Fibroblast of lung (primary cell): Measurements from ENCODE around the gene DDHD1.

Experiments used
- EZH2 ChIP-seq: IDR thresholded peaks from 2 replicates; pipeline ENCODE4 v1.5.1; 2012; ENCODE audit warnings: low read length, control low read depth, mild to moderate bottlenecking; ENCODE audit errors: missing control alignments
- TF ChIP-seq, protein P1 (sequence below), 2 donors: IDR thresholded peaks in 1 of 2; conservative IDR thresholded peaks in 1 of 2; 1 replicate in 1 of 2; 2 replicates in 1 of 2; pipeline ENCODE4 v1.5.1; 2011 to 2012; ENCODE audit warnings: low read length in 2 of 2, control low read depth in 1 of 2, inconsistent platforms in 1 of 2, low read depth in 1 of 2, mild to moderate bottlenecking in 1 of 2

DNA sequence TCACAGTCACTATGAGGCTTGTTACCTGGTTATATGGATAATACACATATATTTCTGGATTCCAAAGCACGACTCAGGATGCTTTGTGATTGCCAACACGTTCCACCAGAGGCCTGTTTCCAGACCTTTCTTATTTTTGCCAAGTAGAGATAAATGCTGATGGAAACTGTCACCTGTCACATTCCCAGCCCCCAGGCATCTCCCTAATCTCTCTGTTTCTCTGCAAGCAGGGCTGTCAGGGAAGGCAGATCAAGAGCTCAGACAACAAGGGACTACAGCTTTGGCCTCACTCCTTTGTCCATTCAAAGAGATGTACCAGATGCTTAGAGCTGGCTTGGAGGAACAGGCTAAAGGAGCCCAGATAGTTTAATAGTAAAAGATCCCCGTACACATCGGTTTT is 21.8 kb upstream of the DDHD1 start:
- TF ChIP-seq, protein P1, sequence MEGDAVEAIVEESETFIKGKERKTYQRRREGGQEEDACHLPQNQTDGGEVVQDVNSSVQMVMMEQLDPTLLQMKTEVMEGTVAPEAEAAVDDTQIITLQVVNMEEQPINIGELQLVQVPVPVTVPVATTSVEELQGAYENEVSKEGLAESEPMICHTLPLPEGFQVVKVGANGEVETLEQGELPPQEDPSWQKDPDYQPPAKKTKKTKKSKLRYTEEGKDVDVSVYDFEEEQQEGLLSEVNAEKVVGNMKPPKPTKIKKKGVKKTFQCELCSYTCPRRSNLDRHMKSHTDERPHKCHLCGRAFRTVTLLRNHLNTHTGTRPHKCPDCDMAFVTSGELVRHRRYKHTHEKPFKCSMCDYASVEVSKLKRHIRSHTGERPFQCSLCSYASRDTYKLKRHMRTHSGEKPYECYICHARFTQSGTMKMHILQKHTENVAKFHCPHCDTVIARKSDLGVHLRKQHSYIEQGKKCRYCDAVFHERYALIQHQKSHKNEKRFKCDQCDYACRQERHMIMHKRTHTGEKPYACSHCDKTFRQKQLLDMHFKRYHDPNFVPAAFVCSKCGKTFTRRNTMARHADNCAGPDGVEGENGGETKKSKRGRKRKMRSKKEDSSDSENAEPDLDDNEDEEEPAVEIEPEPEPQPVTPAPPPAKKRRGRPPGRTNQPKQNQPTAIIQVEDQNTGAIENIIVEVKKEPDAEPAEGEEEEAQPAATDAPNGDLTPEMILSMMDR (conservative IDR thresholded peaks at IDR 0.05 in 1 of 2, IDR thresholded peaks at IDR 0.05 in 1 of 2; ENCODE audit: low read depth in 1 of 2, low read length in 2 of 2): no peak
- TF ChIP-seq EZH2: no peak
